ENCODE data around the gene LDB2.

DNA sequence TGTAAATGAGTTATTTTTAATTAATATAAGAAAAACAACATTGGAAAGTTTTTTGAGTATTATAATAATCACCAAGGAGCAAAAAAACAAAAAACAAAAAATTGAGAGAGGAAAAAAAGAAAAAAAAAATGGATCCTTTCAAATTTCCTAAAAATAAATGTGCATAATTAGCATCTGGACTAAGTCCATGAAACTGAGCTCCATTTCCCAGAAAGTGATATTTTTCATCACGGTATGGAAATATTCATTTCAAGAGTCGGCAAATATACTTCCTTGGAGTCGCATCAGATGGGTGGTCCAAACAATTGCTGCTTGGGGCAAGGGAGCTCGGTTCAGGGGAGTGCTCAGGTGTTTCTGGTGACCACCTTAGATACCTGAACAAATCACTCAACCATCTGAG, 305.1 kb downstream of the LDB2 start:
- TF ChIP-seq, protein P1, sequence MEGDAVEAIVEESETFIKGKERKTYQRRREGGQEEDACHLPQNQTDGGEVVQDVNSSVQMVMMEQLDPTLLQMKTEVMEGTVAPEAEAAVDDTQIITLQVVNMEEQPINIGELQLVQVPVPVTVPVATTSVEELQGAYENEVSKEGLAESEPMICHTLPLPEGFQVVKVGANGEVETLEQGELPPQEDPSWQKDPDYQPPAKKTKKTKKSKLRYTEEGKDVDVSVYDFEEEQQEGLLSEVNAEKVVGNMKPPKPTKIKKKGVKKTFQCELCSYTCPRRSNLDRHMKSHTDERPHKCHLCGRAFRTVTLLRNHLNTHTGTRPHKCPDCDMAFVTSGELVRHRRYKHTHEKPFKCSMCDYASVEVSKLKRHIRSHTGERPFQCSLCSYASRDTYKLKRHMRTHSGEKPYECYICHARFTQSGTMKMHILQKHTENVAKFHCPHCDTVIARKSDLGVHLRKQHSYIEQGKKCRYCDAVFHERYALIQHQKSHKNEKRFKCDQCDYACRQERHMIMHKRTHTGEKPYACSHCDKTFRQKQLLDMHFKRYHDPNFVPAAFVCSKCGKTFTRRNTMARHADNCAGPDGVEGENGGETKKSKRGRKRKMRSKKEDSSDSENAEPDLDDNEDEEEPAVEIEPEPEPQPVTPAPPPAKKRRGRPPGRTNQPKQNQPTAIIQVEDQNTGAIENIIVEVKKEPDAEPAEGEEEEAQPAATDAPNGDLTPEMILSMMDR (IDR thresholded peaks at IDR 0.05; ENCODE audit: extremely low read depth in 1 of 2, insufficient read depth in 1 of 2, low read depth in 1 of 2, low read length in 2 of 2): no peak
- TF ChIP-seq POLR2A (IDR thresholded peaks at IDR 0.05; ENCODE audit: low read depth, low read length) (no peak), EZH2 (IDR thresholded peaks at IDR 0.05; ENCODE audit: borderline replicate concordance, low read depth, low read length, severe bottlenecking) (no peak), GATA2 (IDR thresholded peaks at IDR 0.05; ENCODE audit: insufficient read depth, insufficient read length, low read depth, low read length) (no peak), POLR2AphosphoS5 (IDR thresholded peaks at IDR 0.05; ENCODE audit: insufficient read depth, low read depth, low read length) (no peak), MYC (IDR thresholded peaks at IDR 0.05; ENCODE audit: low read depth, low read length) (no peak), FOS (IDR thresholded peaks at IDR 0.05; ENCODE audit: borderline replicate concordance, insufficient read depth, low read length) (no peak)
- TF ChIP-seq, protein P2, sequence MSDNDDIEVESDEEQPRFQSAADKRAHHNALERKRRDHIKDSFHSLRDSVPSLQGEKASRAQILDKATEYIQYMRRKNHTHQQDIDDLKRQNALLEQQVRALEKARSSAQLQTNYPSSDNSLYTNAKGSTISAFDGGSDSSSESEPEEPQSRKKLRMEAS (IDR thresholded peaks at IDR 0.05; ENCODE audit: insufficient read depth, insufficient read length): no peak
